ENCODE data around the gene GH1. TPM values are rescaled to one million over a fixed set of nuclear protein-coding genes. Genes with fewer than 3 reads are reported as not detected.

Gene GH1
- total RNA-seq, 1 donor from 2014 or later = not detected

DNA sequence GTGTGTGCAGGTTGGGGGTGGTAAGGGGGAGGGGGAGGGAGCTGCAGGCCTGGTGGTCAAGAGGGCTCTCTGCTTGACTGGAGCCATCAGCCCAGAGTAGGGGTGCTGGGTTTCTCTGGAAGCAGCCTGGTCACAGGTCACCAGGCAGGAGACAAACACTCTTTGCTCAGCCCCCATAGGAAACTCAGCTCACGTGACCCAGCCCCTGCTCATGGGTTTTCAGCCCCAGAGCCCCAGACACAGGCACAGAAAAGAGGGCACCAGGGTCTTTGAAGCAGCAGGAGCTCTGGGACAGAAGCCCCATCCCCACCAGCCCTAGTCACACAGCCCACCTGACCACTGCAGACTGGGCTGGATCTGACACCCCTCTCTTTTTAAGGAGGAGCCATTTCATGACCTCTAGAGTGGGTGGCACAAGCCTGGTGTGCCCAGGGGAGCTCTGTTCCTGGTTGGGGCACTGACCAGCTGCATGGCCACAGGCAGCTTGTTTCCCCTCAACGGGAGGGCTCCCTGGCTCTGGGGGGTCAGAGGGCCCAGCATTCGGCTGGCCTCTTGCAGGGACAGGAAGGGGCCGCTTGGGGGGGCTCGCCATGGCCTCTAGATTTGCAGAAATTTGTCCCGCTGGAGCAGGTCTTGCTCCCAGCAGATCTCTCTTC is 27.3 kb upstream of the GH1 start:
- Histone ChIP-seq H3K27me3 (ENCODE audit: control insufficient read depth, insufficient read depth, low read length) (peaks cover 6% of the 10 kb centered on the region), H3K4me3 (ENCODE audit: low read depth, low read length) (no peak overlapping the region), H3K36me3 (ENCODE audit: control insufficient read depth, insufficient read depth, low read length) (no peaks in the 10 kb centered on the region)
- no peak for DNase-seq (ENCODE audit: low read depth)
- TF ChIP-seq, protein P1, sequence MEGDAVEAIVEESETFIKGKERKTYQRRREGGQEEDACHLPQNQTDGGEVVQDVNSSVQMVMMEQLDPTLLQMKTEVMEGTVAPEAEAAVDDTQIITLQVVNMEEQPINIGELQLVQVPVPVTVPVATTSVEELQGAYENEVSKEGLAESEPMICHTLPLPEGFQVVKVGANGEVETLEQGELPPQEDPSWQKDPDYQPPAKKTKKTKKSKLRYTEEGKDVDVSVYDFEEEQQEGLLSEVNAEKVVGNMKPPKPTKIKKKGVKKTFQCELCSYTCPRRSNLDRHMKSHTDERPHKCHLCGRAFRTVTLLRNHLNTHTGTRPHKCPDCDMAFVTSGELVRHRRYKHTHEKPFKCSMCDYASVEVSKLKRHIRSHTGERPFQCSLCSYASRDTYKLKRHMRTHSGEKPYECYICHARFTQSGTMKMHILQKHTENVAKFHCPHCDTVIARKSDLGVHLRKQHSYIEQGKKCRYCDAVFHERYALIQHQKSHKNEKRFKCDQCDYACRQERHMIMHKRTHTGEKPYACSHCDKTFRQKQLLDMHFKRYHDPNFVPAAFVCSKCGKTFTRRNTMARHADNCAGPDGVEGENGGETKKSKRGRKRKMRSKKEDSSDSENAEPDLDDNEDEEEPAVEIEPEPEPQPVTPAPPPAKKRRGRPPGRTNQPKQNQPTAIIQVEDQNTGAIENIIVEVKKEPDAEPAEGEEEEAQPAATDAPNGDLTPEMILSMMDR (IDR thresholded peaks at IDR 0.05; ENCODE audit: insufficient read depth, low read length, poor library complexity, severe bottlenecking) = no peak

DNA sequence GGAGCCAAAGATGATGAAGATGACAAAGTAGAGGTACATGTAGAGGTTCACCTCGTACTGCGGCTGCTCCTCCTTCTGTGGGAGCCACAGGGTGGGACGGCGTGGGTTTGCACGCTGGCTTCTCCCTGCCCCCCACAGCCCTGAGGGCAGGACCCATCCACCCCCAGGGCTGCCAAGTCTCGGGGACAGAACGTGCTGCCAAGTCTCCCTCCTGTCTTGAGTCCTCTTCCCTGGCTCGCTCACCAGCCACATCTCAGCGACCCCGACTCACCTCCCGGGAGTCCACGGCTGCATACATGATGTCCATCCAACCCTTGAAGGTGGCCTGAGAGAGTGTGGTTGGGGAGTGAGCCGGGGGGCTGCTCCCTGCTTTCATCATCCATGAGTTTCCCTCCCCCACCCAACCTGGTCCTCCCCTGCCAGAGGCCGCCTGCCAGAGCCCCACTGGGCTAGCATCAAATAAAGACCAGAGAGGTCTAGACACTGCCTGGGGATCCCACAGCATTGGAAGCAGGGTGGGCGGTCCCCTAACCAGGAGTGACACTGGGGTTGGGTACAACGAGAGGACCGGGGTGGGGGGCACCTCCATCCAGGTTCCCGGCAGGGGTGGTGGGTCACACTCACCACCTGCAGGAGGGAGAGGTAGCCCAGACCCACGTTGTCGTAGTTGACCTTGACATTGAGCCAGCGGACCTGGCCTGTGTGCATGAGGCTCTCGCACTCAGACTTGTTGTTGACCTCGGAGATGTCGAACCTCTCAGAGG is 26.3 kb upstream of the GH1 start:
- TF ChIP-seq, protein P1 (IDR thresholded peaks at IDR 0.05; ENCODE audit: insufficient read depth, low read length, poor library complexity, severe bottlenecking) = no peak
- no peak overlapping the region for H3K4me3 ChIP-seq (ENCODE audit: low read depth, low read length)
- no peaks in the 10 kb centered on the region for H3K36me3 ChIP-seq (ENCODE audit: control insufficient read depth, insufficient read depth, low read length)

DNA sequence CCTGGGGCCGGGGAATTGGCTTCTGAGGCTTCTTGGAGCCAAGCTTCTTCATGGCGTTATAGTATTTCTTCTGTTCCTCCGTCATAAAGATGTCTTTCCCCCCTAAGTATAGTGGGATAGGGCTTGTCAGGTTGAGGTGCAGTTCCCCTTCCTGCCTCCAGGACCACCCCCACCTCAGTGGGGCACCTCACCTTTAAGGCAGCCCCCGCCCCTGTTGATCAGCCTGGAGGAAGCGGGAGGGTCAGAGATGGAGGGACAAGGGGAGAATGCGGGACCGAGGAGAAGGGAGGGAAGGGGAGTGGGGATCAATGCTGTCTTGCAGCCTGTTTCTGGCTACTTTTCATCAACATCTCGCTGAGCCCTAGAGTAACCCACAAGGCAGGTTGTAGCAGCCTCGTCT is 25.1 kb upstream of the GH1 start:
- Histone ChIP-seq H3K4me3 (ENCODE audit: low read depth, low read length) (no peak overlapping the region), H3K36me3 (ENCODE audit: control insufficient read depth, insufficient read depth, low read length) (no peaks in the 10 kb centered on the region), H3K27me3 (ENCODE audit: control insufficient read depth, insufficient read depth, low read length) (peaks cover 2% of the 10 kb centered on the region)
- no peak for DNase-seq (ENCODE audit: low read depth)
- TF ChIP-seq, protein P1 (IDR thresholded peaks at IDR 0.05; ENCODE audit: insufficient read depth, low read length, poor library complexity, severe bottlenecking) = no peak

More for the DNA sequence above, 26.3 kb upstream of the GH1 start:
- no peak for DNase-seq (ENCODE audit: low read depth)
- peaks cover 5% of the 10 kb centered on the region for H3K27me3 ChIP-seq (ENCODE audit: control insufficient read depth, insufficient read depth, low read length)

DNA sequence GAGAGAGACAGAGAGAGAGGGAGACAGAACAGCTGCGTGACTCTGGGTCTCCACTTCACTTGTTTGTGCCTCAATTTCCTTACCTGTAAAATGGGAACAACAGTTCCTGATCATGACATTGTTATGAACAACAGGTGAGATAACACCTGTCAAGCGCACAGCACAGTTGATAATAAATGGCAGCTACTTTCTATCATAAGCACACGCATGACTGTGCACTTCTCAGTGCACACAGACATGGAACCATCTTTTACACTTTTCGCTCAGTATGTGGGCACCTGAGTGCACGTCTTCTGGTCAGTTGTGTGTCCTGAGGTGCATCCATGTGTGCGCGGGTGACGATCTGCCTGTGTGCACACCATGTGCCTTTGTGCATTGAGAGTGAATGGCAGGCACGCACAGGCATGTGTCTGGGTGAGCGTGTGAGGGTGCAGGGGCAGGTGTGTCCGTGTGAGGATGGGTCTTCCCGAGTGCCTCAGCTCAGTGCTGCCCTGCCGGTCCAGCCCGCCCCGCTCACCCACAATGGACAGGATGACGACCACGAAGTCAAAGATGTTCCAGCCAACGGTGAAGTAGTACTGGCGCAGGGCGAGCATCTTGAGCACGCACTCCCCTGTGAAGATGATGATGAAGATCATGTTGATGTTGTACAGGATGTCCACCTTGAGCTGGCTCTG is 23.8 kb upstream of the GH1 start:
- DNase-seq (ENCODE audit: low read depth) = no peak
- TF ChIP-seq, protein P1 (IDR thresholded peaks at IDR 0.05; ENCODE audit: insufficient read depth, low read length, poor library complexity, severe bottlenecking) = no peak
- H3K4me3 ChIP-seq (ENCODE audit: low read depth, low read length) = no peak overlapping the region
- no peaks in the 10 kb centered on the region for H3K36me3 ChIP-seq (ENCODE audit: control insufficient read depth, insufficient read depth, low read length)
- H3K27me3 ChIP-seq (ENCODE audit: control insufficient read depth, insufficient read depth, low read length) = peaks cover 2% of the 10 kb centered on the region

DNA sequence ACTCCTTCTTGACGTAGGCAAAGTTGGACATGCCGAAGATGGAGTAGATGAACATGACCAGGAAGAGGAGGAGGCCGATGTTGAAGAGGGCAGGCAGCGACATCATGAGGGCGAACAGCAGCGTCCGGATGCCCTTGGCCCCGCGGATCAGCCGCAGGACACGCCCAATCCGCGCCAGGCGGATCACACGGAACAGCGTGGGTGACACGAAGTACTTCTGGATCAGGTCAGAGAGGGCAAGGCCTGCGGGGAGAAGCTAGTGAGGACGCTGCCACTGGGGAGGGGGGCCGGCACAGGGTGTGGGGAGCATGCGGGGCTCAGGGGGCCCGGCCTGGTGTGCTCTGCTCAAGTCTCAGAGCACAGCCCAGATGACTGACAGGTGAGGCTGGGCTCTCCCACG is 23.1 kb upstream of the GH1 start:
- Histone ChIP-seq H3K4me3 (ENCODE audit: low read depth, low read length) (no peak overlapping the region), H3K36me3 (ENCODE audit: control insufficient read depth, insufficient read depth, low read length) (no peaks in the 10 kb centered on the region), H3K27me3 (ENCODE audit: control insufficient read depth, insufficient read depth, low read length) (peaks cover 2% of the 10 kb centered on the region)
- no peak for DNase-seq (ENCODE audit: low read depth)
- TF ChIP-seq, protein P1 (IDR thresholded peaks at IDR 0.05; ENCODE audit: insufficient read depth, low read length, poor library complexity, severe bottlenecking) = no peak
